H4 (cell line): ENCODE measurements around the gene TBCD. TPM values are rescaled to one million over a fixed set of nuclear protein-coding genes. Genes with fewer than 3 reads are reported as not detected.
"Not testable (repeated sequence)": the region's sequence is repeated elsewhere in the genome, so short reads cannot be mapped to it uniquely, and the experiment has no call there.

Experiments used
- DNase-seq: peaks from one replicate; pipeline ENCODE4 v3.0.0-alpha.2; 2015; ENCODE audit warnings: low spot score
- total RNA-seq: library from RNA; depleted of rRNA; stranded (reverse); fragments of >200 nt; shearing (Covaris generic); gene quantifications from 2 replicates; pipeline ENCODE4 v1.2.3, GENCODE V29; 2014

TBCD gene
- total RNA-seq, 1 experiment from 2014 or later = 17.6 TPM

GRCh38 chr17:82767041-82767754 lies 15.3 kb downstream of the TBCD start:
- no peak for DNase-seq

- DNase-seq = no peak
Observed at GRCh38 chr17:82769041-82769440, 17.2 kb downstream of the TBCD start.

DNA sequence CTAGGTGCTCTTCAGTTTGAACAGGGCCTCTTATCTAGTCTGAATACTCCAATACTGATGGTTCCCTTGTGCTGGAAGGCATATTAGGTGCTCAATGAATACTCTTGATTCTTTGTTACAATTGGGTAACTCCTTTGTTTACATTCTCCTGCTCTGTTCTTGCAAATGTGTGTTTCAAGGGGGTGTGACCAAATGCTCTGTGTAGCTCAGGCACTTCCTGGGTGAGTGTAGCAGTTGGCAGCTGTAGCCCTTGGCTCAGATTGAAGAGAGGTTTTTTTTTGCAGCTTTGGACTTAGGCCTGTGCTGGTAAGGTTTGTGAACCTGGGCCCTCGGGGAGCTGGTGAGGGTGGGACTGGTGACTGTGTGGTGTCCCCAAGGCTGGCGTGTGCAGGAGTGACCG lies 20.2 kb downstream of the TBCD start:
- DNase-seq = peak; percentile 47

- DNase-seq = not testable (repeated sequence)
Observed at GRCh38 chr17:82774456-82774855, 22.6 kb downstream of the TBCD start.

- DNase-seq = no peak
Observed at GRCh38 chr17:82775001-82775823, 23.3 kb downstream of the TBCD start.

- DNase-seq = no peak
Observed at GRCh38 chr17:82776454-82776853, 24.6 kb downstream of the TBCD start.

- DNase-seq = not testable (repeated sequence)
Observed at GRCh38 chr17:82777778-82778375, 26.0 kb downstream of the TBCD start.

DNA sequence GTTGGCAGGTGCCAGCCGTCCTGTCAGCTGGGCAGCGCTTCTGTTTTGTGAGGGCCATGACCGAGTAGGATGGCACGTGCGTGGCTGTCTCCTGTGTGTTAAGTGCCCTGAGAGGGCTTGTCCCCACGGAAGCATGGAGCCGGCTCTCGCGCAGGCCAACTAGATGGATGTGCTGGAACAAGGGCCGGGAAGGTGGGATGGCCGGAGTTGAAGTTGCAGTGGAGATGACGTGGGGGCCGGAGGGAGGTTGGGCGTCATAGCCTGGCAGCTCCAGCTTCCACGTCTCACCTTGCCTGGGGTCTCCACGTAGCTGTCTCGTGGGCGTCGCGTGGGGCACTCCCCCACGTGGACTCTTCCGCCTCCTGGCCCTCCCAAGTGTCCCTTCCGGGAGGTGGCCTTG lies 27.7 kb downstream of the TBCD start:
- no peak for DNase-seq

DNA sequence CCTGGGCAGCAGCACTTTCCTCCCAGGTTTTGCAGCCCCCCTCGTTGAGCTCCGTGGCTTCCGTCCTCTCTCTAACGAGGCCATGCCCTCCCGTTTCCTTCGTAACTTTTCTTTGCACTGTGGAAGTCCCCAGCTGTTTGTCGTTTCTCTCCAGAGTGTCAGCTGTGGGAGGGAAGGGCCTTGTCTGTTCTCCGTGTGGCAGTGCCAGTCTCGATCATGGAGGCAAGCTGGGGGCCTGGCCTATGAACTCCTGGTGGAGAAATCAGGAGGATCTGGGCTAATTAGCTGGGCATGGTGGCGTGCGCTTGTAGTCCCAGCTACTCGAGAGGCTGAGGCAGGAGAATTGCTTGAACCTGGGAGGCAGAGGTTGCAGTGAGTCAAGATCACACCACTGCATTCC lies 28.3 kb downstream of the TBCD start:
- no peak for DNase-seq

DNA sequence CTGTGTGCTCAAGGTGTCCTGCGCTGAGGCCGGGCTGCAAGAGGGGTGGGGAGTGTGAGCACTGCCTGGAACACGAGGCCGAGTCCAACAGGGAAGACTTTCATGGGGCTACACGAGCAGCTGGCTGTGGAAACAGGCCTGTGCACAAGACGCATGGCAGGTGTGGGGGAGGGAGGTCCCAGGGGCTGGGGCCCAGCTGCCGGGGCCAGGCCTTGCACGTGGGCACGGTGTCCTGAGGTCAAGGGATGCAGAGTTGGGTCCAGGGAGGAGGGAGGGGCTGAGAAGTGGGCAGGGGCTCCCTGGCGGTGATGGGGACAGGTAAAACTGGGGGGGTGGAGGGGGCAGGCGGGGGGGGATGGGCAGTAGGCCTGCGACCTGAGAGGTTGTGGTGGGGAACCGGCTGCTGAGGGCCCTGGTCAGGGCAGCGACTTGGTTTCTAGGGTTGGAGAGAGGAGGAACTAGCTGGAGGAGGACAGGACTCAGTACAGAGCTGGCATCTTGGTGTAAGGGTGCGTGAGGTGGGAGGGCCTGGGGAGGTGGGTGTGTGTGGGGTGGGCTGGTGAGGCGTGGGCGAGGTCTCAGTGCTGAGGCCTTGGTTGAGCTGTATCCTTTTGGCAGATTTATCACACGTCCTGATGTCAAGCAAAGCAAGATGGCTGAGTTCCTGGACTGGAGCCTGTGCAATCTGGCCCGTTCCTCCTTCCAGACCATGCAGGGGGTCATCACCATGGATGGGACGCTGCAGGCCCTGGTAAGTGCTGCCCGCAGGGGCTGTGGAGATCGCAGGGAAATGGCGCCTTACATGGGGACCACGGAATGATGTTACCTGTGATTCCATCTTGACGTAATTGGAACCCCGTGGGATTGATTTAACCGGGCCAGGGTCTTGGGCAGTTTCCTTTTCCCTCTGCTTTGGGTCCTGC lies 29.4 kb downstream of the TBCD start:
- no peak for DNase-seq

GRCh38 chr17:82781894-82782274 lies 30.0 kb downstream of the TBCD start:
- peak; percentile 57 for DNase-seq

DNA sequence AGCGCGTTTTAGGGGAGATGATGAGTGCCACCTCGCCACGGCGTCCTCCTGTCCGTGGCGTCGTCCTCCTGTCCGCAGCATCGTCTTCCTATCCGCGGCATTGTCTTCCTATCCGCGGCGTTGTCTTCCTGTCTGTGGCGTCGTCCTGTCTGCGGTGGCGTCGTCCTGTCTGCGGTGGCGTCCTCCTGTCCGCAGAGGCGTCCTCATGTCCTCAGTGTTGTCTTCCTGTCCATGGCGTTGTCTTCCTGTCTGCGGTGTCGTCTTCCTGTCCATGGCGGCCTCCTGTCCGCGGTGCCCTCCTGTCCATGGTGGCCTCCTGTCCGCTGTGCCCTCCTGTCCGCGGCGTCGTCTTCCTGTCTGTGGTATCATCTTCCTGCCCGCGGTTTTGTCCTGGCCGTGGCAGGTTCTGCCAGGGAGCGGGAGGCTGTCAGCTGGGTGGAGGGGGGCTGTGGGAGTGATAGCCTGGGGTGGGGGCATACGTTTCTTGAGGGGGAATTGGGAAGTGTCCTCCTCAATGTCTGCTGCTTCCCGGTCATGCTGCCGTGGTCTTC lies 30.9 kb downstream of the TBCD start:
- DNase-seq = no peak

DNA sequence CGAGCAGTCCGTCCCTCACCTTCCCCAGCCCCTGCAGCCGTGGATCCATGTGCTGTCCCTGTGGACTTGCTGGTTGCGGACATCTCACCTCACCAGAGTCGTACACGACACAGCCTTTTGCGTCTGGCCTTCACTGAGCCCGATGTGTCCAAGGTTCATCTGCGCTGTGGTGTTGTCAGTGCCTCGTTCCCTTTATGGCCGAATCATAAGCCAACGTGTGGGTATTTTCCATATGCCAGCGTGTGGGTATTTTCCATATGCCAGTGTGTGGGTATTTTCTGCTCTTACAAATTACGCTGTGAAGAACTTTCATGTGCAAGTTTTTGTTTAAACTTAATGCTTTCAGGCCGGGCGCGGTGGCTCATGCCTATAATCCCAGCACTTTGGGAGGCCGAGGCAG lies 31.6 kb downstream of the TBCD start:
- DNase-seq = no peak

DNA sequence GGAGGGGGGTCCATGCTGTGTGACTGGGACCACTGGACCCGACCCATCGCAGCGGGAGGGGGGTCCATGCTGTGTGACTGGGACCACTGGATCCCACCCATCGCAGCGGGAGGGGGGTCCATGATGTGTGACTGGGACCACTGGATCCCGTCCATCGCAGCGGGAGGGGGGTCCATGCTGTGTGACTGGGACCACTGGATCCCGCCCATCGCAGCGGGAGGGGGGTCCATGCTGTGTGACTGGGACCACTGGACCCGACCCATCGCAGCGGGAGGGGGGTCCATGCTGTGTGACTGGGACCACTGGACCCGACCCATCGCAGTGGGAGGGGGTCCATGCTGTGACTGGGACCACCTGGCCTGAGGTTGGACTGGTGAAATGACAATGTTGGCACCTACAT lies 33.7 kb downstream of the TBCD start:
- DNase-seq = not testable (repeated sequence)

- DNase-seq = no peak
Observed at GRCh38 chr17:82786427-82786826, 34.6 kb downstream of the TBCD start.

- no peak for DNase-seq
Observed at GRCh38 chr17:82787081-82787848, 35.4 kb downstream of the TBCD start.

GRCh38 chr17:82788206-82789001 lies 36.5 kb downstream of the TBCD start:
- DNase-seq = no peak

- DNase-seq = no peak
Observed at GRCh38 chr17:82789051-82789592, 37.3 kb downstream of the TBCD start.

DNA sequence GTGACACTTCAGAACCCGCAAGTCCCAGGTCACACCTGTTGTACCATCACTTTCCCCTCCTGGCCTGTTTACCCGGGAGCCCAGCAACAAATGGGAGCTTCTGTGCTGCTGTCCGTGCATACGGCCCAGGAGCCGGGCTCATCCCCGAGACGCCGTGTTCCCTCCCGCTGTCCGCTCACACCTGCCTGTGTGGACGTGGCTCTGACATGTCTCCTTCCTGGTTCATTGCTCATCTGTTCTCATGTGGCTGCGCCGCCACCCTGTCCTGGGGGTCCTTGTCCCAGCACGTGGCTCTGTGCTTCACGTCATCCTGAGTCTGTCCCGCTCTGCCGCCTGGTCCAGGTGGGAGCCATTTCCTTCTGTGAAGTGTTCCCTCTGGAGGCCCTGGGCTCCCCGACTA lies 37.9 kb downstream of the TBCD start:
- no peak for DNase-seq

- no peak for DNase-seq
Observed at GRCh38 chr17:82790391-82790790, 38.5 kb downstream of the TBCD start.
